ENCODE data around the gene ZNF423. TPM values are rescaled to one million over a fixed set of nuclear protein-coding genes. Genes with fewer than 3 reads are reported as not detected.
A peak's percentile ranks its signal among the peaks of the same experiment; 100 is the strongest.

ZNF423 gene
- total RNA-seq, 1 donor: 11.6 TPM

- H2AFZ ChIP-seq (ENCODE audit: low read length): no peak overlapping the region
- H3K4me2 ChIP-seq (ENCODE audit: insufficient read depth, low read length): no peak overlapping the region
- H3K27me3 ChIP-seq (ENCODE audit: insufficient read depth, low read length): no peaks in the 10 kb centered on the region
- H3K27ac ChIP-seq (ENCODE audit: low read depth, low read length): no peak overlapping the region
- H3K79me2 ChIP-seq (ENCODE audit: insufficient read depth, low read length): no peaks in the 10 kb centered on the region
- H3K4me1 ChIP-seq (ENCODE audit: insufficient read depth, low read length): no peaks in the 10 kb centered on the region
- H3K4me3 ChIP-seq (ENCODE audit: insufficient read depth, low read length): no peak overlapping the region
- no peaks in the 10 kb centered on the region for H3K9me3 ChIP-seq (ENCODE audit: low read depth, low read length)
- peaks cover 8% of the 10 kb centered on the region for H4K20me1 ChIP-seq (ENCODE audit: insufficient read depth, low read length)
- TF ChIP-seq CTCF (IDR thresholded peaks at IDR 0.05; ENCODE audit: extremely low read depth, low read depth, low read length): no peak
- DNase-seq (ENCODE audit: insufficient read length, low spot score, missing footprints): peak; percentile 69
- H3K36me3 ChIP-seq (ENCODE audit: insufficient read depth, low read length): no peaks in the 10 kb centered on the region
Measured at GRCh38 chr16:49799172-49799571, 56.7 kb downstream of the ZNF423 start.

DNA sequence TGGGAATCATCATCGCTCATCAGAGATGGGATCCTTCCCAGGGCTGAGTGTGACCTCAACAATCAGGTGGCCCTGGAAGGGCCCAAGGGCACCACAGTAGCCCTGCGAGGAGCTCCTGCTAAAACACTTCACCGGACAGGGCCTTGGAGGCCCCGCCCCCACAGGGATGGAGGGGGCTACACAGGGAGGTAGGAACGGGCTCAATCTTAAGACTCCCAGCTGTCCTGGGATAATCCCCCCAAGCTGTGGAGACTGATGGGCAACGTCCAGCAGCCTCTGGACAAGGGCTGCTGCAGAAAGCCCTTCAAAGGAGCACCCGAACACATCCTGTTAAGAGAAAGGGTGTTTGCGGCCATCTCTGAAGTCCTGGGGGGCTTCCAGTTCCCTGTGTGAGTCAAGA is 60.4 kb downstream of the ZNF423 start:
- Histone ChIP-seq H3K79me2 (ENCODE audit: insufficient read depth, low read length) (no peaks in the 10 kb centered on the region), H3K27me3 (ENCODE audit: insufficient read depth, low read length) (no peaks in the 10 kb centered on the region), H2AFZ (ENCODE audit: low read length) (no peak overlapping the region), H4K20me1 (ENCODE audit: insufficient read depth, low read length) (peaks cover 8% of the 10 kb centered on the region), H3K4me3 (ENCODE audit: insufficient read depth, low read length) (no peak overlapping the region), H3K4me1 (ENCODE audit: insufficient read depth, low read length) (no peaks in the 10 kb centered on the region), H3K4me2 (ENCODE audit: insufficient read depth, low read length) (no peak overlapping the region), H3K36me3 (ENCODE audit: insufficient read depth, low read length) (no peaks in the 10 kb centered on the region), H3K9me3 (ENCODE audit: low read depth, low read length) (no peaks in the 10 kb centered on the region), H3K27ac (ENCODE audit: low read depth, low read length) (no peak overlapping the region)
- DNase-seq (ENCODE audit: insufficient read length, low spot score, missing footprints): peak; percentile 21
- TF ChIP-seq CTCF (IDR thresholded peaks at IDR 0.05; ENCODE audit: extremely low read depth, low read depth, low read length): no peak

- Histone ChIP-seq H3K36me3 (ENCODE audit: insufficient read depth, low read length) (no peaks in the 10 kb centered on the region), H3K4me3 (ENCODE audit: insufficient read depth, low read length) (no peak overlapping the region), H2AFZ (ENCODE audit: low read length) (no peak overlapping the region), H3K4me2 (ENCODE audit: insufficient read depth, low read length) (no peak overlapping the region), H3K4me1 (ENCODE audit: insufficient read depth, low read length) (peaks cover 4% of the 10 kb centered on the region), H3K79me2 (ENCODE audit: insufficient read depth, low read length) (no peaks in the 10 kb centered on the region), H4K20me1 (ENCODE audit: insufficient read depth, low read length) (peaks cover 8% of the 10 kb centered on the region), H3K27me3 (ENCODE audit: insufficient read depth, low read length) (no peaks in the 10 kb centered on the region), H3K27ac (ENCODE audit: low read depth, low read length) (no peak overlapping the region), H3K9me3 (ENCODE audit: low read depth, low read length) (no peaks in the 10 kb centered on the region)
- TF ChIP-seq CTCF (IDR thresholded peaks at IDR 0.05; ENCODE audit: extremely low read depth, low read depth, low read length): no peak
- peak; percentile 14 for DNase-seq (ENCODE audit: insufficient read length, low spot score, missing footprints)
Measured at GRCh38 chr16:49793244-49793643, 62.7 kb downstream of the ZNF423 start.

GRCh38 chr16:49789616-49790015 is 66.3 kb downstream of the ZNF423 start:
- no peaks in the 10 kb centered on the region for H3K79me2 ChIP-seq (ENCODE audit: insufficient read depth, low read length)
- H3K27ac ChIP-seq (ENCODE audit: low read depth, low read length): peak overlapping the region; percentile 63
- H3K27me3 ChIP-seq (ENCODE audit: insufficient read depth, low read length): no peaks in the 10 kb centered on the region
- no peaks in the 10 kb centered on the region for H3K9me3 ChIP-seq (ENCODE audit: low read depth, low read length)
- no peaks in the 10 kb centered on the region for H3K36me3 ChIP-seq (ENCODE audit: insufficient read depth, low read length)
- no peak overlapping the region for H2AFZ ChIP-seq (ENCODE audit: low read length)
- no peak for TF ChIP-seq CTCF (IDR thresholded peaks at IDR 0.05; ENCODE audit: extremely low read depth, low read depth, low read length)
- peaks cover 4% of the 10 kb centered on the region for H4K20me1 ChIP-seq (ENCODE audit: insufficient read depth, low read length)
- DNase-seq (ENCODE audit: insufficient read length, low spot score, missing footprints): no peak
- peaks cover 4% of the 10 kb centered on the region for H3K4me1 ChIP-seq (ENCODE audit: insufficient read depth, low read length)
- no peak overlapping the region for H3K4me2 ChIP-seq (ENCODE audit: insufficient read depth, low read length)
- H3K4me3 ChIP-seq (ENCODE audit: insufficient read depth, low read length): no peak overlapping the region
